Transverse colon (tissue), 4 donors: ENCODE data around the gene ZNF638. TPM values are rescaled to one million over a fixed set of nuclear protein-coding genes. Genes with fewer than 3 reads are reported as not detected.

Experiments
- DNase-seq: peaks from one replicate; pipeline ENCODE4 v3.0.0-alpha.2; 2019
- H3K27ac ChIP-seq, 4 donors: fragments of 200-600 bp; sonication (generic); 2 replicates each; pipeline ENCODE4 v1.5.1; 2016 to 2018; ENCODE audit warnings: inconsistent platforms in 4 of 4
- H3K27me3 ChIP-seq: fragments of 200-600 bp; sonication (generic); 2 replicates; pipeline ENCODE4 v1.5.1; 2017; ENCODE audit warnings: inconsistent platforms
- H3K36me3 ChIP-seq, 4 donors: fragments of 200-600 bp; sonication (generic); 2 replicates each; pipeline ENCODE4 v1.5.1; 2017 to 2019; ENCODE audit warnings: inconsistent platforms in 4 of 4
- H3K4me1 ChIP-seq, 4 donors: fragments of 200-600 bp; sonication (generic); 2 replicates each; pipeline ENCODE4 v1.5.1; 2017 to 2020; ENCODE audit warnings: inconsistent platforms in 4 of 4
- H3K4me3 ChIP-seq, 4 donors: fragments of 200-600 bp; sonication (generic); 1 replicate in 1 of 4; 2 replicates in 3 of 4; pipeline versions ENCODE4 v1.5.1 to v1.6.1; 2017 to 2019; ENCODE audit warnings: inconsistent platforms in 4 of 4
- H3K9me3 ChIP-seq, 2 donors: fragments of 200-600 bp; sonication (generic); 2 replicates each; pipeline ENCODE4 v1.5.1; 2017 to 2019; ENCODE audit warnings: inconsistent platforms in 2 of 2
- EP300 ChIP-seq: sonication (generic); formaldehyde crosslinking; IDR thresholded peaks from one replicate; pipeline ENCODE4 v1.6.1; 2017; ENCODE audit warnings: antibody characterized with exemption, low read depth
- POLR2A ChIP-seq: fragments of 450-650 bp; IDR thresholded peaks from one replicate; pipeline ENCODE4 v1.6.1; 2016; ENCODE audit warnings: antibody characterized with exemption, mild to moderate bottlenecking, moderate library complexity
- POLR2AphosphoS5 ChIP-seq, 3 donors: sonication (generic); formaldehyde crosslinking; IDR thresholded peaks; one replicate each; pipeline ENCODE4 v1.6.1; 2016; ENCODE audit warnings: antibody characterized with exemption in 3 of 3
- WGBS, 2 donors: methylation state at CpG; one replicate each; pipeline ENCODE4 v1.1.5; 2018; ENCODE audit warnings: low coverage in 1 of 2; 5-methylcytosine and 5-hydroxymethylcytosine counted together
- in situ Hi-C, 4 donors: fragments of 200-750 bp; cut with MboI; loops; one replicate each; pipeline versions ENCODE4 v1.15.0 to v1.15.1; 2017; ENCODE audit warnings: low sequenced_read_pairs in 3 of 4, low pct_ligation_motif_present in 1 of 4, low pct_unique_long_range_greater_than_20kb in 1 of 4
- intact Hi-C: fragments of 100-400 bp; cut with DNase I; formaldehyde crosslinking; loops from one replicate; pipeline ENCODE4 v1.15.1; 2023; ENCODE audit warnings: low total_unique reads
- total RNA-seq, 4 donors: library from RNA; depleted of rRNA; stranded (reverse); fragments of >200 nt; gene quantifications; one replicate each; pipeline ENCODE4 v1.1.0, GENCODE V29; 2016
- TF ChIP-seq, protein P1 (sequence below), 5 experiments: fragments of 200-600 bp in 3 of 5; fragments of 450-650 bp in 2 of 5; sonication (generic) in 3 of 5; IDR thresholded peaks; 1 replicate in 2 of 5; 2 replicates in 3 of 5; pipeline ENCODE4 v1.5.1; 2016 to 2017; ENCODE audit warnings: antibody characterized with exemption in 5 of 5, inconsistent platforms in 3 of 5, mild to moderate bottlenecking in 2 of 5, moderate library complexity in 1 of 5

Gene ZNF638
- total RNA-seq, 4 donors from 2014 or later: 99.9 to 181 (median 142) TPM

DNA sequence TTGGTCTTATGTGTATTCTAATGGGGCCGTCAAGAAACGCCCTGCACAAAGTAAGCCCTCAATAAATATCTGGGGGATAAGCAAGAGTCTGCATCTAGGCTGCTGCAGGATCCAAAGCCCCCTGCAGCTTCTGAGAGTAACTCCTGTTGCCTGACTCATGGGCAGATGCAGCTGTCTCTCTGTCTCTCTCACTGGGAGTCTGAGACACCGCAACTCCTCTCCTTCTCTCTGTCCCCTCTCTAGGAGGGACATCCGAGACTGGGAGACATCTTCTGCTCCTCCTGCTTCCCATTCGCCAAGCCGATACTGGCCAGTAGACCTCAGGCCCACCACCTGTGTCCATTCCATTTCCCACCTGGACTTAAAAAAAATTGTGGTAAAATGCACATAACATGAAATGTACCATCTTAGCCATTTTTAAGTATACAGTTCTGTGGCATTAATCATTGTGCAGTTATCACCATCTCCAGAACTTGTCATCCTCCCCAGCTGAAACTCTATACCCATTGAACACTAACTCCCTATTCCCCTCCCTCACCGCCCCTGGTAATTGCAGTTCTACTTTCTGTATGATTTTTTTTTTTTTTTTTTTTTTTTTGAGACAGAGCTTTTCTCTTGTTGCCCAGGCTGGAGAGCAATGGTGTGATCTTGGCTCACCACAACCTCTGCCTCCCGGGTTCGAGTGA, 141.9 kb downstream of the ZNF638 start:
- WGBS, 2 donors: 84 to 89% methylated on average over 3 to 9 of the region's 9 CpGs
- DNase-seq: no peak

DNA sequence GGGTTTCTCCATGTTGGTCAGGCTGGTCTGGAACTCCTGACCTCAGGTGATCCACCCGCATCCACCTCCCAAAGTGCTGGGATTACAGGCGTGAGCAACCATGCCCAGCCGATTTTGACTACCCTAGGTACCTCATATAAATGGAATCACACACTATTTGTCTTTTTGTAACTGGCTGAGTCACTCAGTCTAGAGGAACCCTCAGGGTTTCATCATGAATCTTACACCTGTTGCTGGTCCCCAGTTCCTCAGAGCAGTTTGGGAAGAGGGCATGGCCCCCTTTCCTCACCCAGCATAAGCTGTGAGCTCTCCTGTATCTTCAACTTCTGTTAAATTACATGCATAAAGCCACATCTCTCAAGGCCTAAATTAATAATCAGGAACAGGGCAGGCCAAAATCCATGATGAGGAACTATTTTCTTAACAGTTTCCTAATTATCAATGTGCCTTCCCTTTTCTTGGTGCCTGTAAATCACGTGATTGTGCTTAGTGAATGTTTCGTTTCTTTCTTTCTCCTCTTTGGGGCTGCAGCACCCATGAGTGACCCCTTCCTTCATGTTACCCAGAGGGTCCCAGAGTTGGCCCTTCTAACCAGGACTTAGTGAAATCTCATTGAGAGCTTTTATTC, 142.6 kb downstream of the ZNF638 start:
- intact Hi-C loops: no loop called here
- Histone ChIP-seq H3K36me3 (no peaks in the 10 kb centered on the region), H3K4me3 (no peak overlapping the region), H3K9me3 (no peaks in the 10 kb centered on the region), H3K27ac (peak overlapping the region in 2 of 4 donors; percentile 14 to 45), H3K27me3 (peaks cover 3% of the 10 kb centered on the region), H3K4me1 (no peaks in the 10 kb centered on the region)
- in situ Hi-C loops: no loop called here
- TF ChIP-seq, protein P1, sequence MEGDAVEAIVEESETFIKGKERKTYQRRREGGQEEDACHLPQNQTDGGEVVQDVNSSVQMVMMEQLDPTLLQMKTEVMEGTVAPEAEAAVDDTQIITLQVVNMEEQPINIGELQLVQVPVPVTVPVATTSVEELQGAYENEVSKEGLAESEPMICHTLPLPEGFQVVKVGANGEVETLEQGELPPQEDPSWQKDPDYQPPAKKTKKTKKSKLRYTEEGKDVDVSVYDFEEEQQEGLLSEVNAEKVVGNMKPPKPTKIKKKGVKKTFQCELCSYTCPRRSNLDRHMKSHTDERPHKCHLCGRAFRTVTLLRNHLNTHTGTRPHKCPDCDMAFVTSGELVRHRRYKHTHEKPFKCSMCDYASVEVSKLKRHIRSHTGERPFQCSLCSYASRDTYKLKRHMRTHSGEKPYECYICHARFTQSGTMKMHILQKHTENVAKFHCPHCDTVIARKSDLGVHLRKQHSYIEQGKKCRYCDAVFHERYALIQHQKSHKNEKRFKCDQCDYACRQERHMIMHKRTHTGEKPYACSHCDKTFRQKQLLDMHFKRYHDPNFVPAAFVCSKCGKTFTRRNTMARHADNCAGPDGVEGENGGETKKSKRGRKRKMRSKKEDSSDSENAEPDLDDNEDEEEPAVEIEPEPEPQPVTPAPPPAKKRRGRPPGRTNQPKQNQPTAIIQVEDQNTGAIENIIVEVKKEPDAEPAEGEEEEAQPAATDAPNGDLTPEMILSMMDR (IDR thresholded peaks at IDR 0.05): no peak
- TF ChIP-seq EP300: no peak
- TF ChIP-seq POLR2AphosphoS5 (IDR thresholded peaks at IDR 0.05): no peak
- WGBS, 2 donors: 59 to 83% methylated on average over 2 to 5 of the region's 5 CpGs
- DNase-seq: no peak

More for the DNA sequence above, 141.9 kb downstream of the ZNF638 start:
- Histone ChIP-seq H3K4me3 (no peak overlapping the region), H3K9me3 (no peaks in the 10 kb centered on the region), H3K36me3 (no peaks in the 10 kb centered on the region), H3K4me1 (no peaks in the 10 kb centered on the region), H3K27me3 (peaks cover 10% of the 10 kb centered on the region), H3K27ac (no peak overlapping the region)
- TF ChIP-seq EP300: no peak
- no peak for TF ChIP-seq POLR2A
- TF ChIP-seq POLR2AphosphoS5 (IDR thresholded peaks at IDR 0.05): no peak
- TF ChIP-seq, protein P1 (IDR thresholded peaks at IDR 0.05): no peak
- intact Hi-C loops (no loop called here), in situ Hi-C loops (no loop called here)

DNA sequence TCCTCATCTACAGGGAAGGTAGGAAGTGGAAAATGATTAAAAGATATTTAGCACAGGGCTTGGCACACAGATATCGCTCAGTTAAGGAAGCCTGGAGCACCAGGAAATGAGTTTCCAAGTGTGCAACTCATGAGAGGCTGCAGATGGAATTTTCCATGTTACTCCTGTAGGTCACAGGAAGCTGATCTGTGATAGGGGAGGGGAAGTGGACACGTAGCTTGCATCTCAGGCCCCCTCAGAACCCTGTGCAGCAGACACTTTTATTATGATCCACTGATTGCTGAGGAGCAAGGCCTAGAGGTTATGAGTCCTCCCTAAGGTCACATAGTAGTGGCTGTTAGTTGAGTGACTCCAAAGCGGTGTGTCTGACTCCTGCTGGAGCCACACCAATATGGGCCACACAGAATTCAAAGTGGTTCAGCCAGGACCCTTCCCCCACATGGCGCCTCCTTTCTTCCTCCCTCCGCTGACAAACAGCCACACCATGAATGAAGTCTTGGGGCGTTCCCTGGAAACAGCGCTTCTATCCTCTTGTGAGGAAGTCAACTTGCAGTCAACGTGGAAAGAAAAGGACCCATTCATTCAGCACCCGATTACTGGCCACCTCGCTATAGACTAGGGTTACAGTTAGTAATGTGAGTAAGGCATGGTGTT, 143.3 kb downstream of the ZNF638 start:
- 81 to 100% methylated on average over 2 to 10 of the region's 10 CpGs for WGBS, 2 donors
- intact Hi-C loops: no loop called here

DNA sequence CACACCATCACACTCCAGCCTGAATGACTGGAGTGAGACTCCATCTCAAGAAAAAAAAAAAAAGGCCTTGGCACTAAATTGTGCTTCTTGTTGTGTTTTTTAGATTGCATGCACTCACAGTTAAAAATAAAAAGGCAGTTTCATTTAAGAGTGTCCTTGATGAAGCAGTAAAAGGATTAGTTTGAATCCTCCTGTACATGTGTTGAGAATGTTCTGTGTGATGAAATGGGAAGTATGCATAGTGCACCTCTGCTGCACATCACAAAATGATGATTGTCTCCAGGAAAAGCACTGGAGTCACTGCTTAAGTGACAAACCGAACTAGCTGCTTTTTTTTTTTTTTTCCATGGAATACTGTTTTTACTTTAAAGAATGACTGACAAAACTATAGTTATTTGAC, 144.9 kb downstream of the ZNF638 start:
- in situ Hi-C loops: no loop called here
- Histone ChIP-seq H3K27ac (no peak overlapping the region), H3K27me3 (no peaks in the 10 kb centered on the region), H3K9me3 (no peaks in the 10 kb centered on the region), H3K4me3 (no peak overlapping the region), H3K4me1 (no peaks in the 10 kb centered on the region), H3K36me3 (no peaks in the 10 kb centered on the region)
- TF ChIP-seq, protein P1 (IDR thresholded peaks at IDR 0.05): no peak
- no peak for TF ChIP-seq POLR2A
- no peak for DNase-seq
- 40 to 41% methylated on average over 1 of the region's 1 CpG for WGBS, 2 donors
- intact Hi-C loops: no loop called here

More for the DNA sequence above, 143.3 kb downstream of the ZNF638 start:
- in situ Hi-C loops: no loop called here
- peak overlapping the region in 1 of 4 donors; percentile 45 for H3K27ac ChIP-seq
- no peaks in the 10 kb centered on the region for H3K9me3 ChIP-seq
- H3K4me3 ChIP-seq: no peak overlapping the region
- no peaks in the 10 kb centered on the region for H3K27me3 ChIP-seq
- no peaks in the 10 kb centered on the region for H3K36me3 ChIP-seq
- H3K4me1 ChIP-seq: no peaks in the 10 kb centered on the region
- TF ChIP-seq EP300 (no peak), POLR2AphosphoS5 (IDR thresholded peaks at IDR 0.05) (no peak), POLR2A (no peak)
- TF ChIP-seq, protein P1 (IDR thresholded peaks at IDR 0.05): no peak
- DNase-seq: no peak
